Activated CD8-positive, alpha-beta T cell treated with anti-CD3 and anti-CD28 coated beads, Interleukin-2, amount 10 ng/mL, durations not matched to agents 7 days and 5 days (primary cell): ENCODE results near the gene GINS1. TPM values are rescaled to one million over a fixed set of nuclear protein-coding genes. Genes with fewer than 3 reads are reported as not detected.
"Not testable (repeated sequence)": the region's sequence is repeated elsewhere in the genome, so short reads cannot be mapped to it uniquely, and the experiment has no call there.

Source experiments
- ATAC-seq: fragments of 150-1000 bp; cut with Tn5 transposase; one replicate; pipeline ENCODE4 v1.10.0; 2021; ENCODE audit warnings: moderate library complexity
- CTCF ChIA-PET: fragments of 350-600 bp; sonication (Branson Sonifier 250); formaldehyde crosslinking; loops from one replicate; lab custom pipeline; 2021; ENCODE audit warnings: antibody characterized with exemption; lab: Charles Lee
- POLR2A ChIA-PET: fragments of 350-600 bp; sonication (Branson Sonifier 250); formaldehyde crosslinking; loops from one replicate; lab custom pipeline; 2021; ENCODE audit warnings: antibody characterized with exemption; lab: Charles Lee
- DNase-seq: peaks from one replicate; pipeline ENCODE4 v3.0.0-alpha.2; 2020
- H3K27ac Mint-ChIP-seq: one replicate; pipeline ENCODE4 v1.8.0; 2021; ENCODE audit warnings: mild to moderate bottlenecking, mixed read lengths
- H3K27me3 Mint-ChIP-seq: one replicate; pipeline ENCODE4 v1.8.0; 2021; ENCODE audit warnings: low read depth, mixed read lengths
- H3K36me3 Mint-ChIP-seq: one replicate; pipeline ENCODE4 v1.8.0; 2021; ENCODE audit warnings: low read depth, mixed read lengths
- H3K4me1 Mint-ChIP-seq: one replicate; pipeline ENCODE4 v1.8.0; 2021; ENCODE audit warnings: low read depth, mixed read lengths
- H3K4me3 Mint-ChIP-seq: one replicate; pipeline ENCODE4 v1.8.0; 2021; ENCODE audit warnings: mild to moderate bottlenecking, mixed read lengths
- H3K9me3 Mint-ChIP-seq: one replicate; pipeline ENCODE4 v1.8.0; 2022; ENCODE audit warnings: mixed read lengths; ENCODE audit not compliant: insufficient read depth
- total RNA-seq, 2 experiments: library from RNA; stranded (reverse); gene quantifications; one replicate each; pipeline ENCODE4 v1.2.3, GENCODE V29; 2021

The GINS1 gene
- total RNA-seq, 2 experiments from 2014 or later = 40.8 to 41.6 TPM

- ChIA-PET POLR2A (no interaction called here), CTCF (interaction anchor here (1.0 to 1.2 kb wide), 2 partner anchors 9 to 152 kb away, joined by 3 read pairs; no protein-coding TSS in a partner anchor)
- Mint-ChIP-seq H3K27me3 (no peaks in the 10 kb centered on the region), H3K4me3 (no peak overlapping the region), H3K36me3 (no peaks in the 10 kb centered on the region), H3K27ac (no peak overlapping the region), H3K9me3 (no peaks in the 10 kb centered on the region), H3K4me1 (peaks cover 11% of the 10 kb centered on the region)
- ATAC-seq (no peak), DNase-seq (no peak)
Measured at GRCh38 chr20:25471020-25471419, 63.5 kb downstream of the GINS1 start.

GRCh38 chr20:25473297-25473696 is 65.8 kb downstream of the GINS1 start:
- H3K4me3 Mint-ChIP-seq, ATAC-seq, DNase-seq, H3K27me3 Mint-ChIP-seq, POLR2A ChIA-PET, CTCF ChIA-PET, H3K36me3 Mint-ChIP-seq, H3K27ac Mint-ChIP-seq, H3K4me1 Mint-ChIP-seq, H3K9me3 Mint-ChIP-seq: not testable (repeated sequence)

- Mint-ChIP-seq H3K4me3 (no peak overlapping the region), H3K36me3 (no peaks in the 10 kb centered on the region), H3K9me3 (no peaks in the 10 kb centered on the region), H3K4me1 (no peaks in the 10 kb centered on the region), H3K27ac (no peak overlapping the region), H3K27me3 (no peaks in the 10 kb centered on the region)
- ATAC-seq (no peak), DNase-seq (no peak)
- POLR2A ChIA-PET = no interaction called here
- CTCF ChIA-PET = no interaction called here
Measured at GRCh38 chr20:25476106-25477013, 68.9 kb downstream of the GINS1 start.

GRCh38 chr20:25477014-25477882 is 69.8 kb downstream of the GINS1 start:
- Mint-ChIP-seq H3K4me3 (no peak overlapping the region), H3K9me3 (no peaks in the 10 kb centered on the region), H3K27me3 (no peaks in the 10 kb centered on the region), H3K27ac (no peak overlapping the region), H3K36me3 (no peaks in the 10 kb centered on the region), H3K4me1 (no peaks in the 10 kb centered on the region)
- no peak for ATAC-seq
- DNase-seq = no peak
- POLR2A ChIA-PET = no interaction called here
- CTCF ChIA-PET = no interaction called here

- Mint-ChIP-seq H3K9me3 (no peaks in the 10 kb centered on the region), H3K4me3 (no peak overlapping the region), H3K4me1 (no peaks in the 10 kb centered on the region), H3K27ac (no peak overlapping the region), H3K27me3 (no peaks in the 10 kb centered on the region), H3K36me3 (no peaks in the 10 kb centered on the region)
- CTCF ChIA-PET = interaction anchor here (1.1 kb wide), 1 partner anchor 8 kb away, joined by 3 read pairs; no protein-coding TSS in a partner anchor
- DNase-seq (no peak), ATAC-seq (no peak)
- POLR2A ChIA-PET = no interaction called here
Measured at GRCh38 chr20:25478889-25479568, 71.6 kb downstream of the GINS1 start.

- DNase-seq (no peak), ATAC-seq (no peak)
- H3K27ac Mint-ChIP-seq = no peak overlapping the region
- H3K9me3 Mint-ChIP-seq = no peaks in the 10 kb centered on the region
- ChIA-PET POLR2A (no interaction called here), CTCF (interaction anchor here (1.1 kb wide), 1 partner anchor 9 kb away, joined by 3 read pairs; no protein-coding TSS in a partner anchor)
- H3K4me1 Mint-ChIP-seq = peaks cover 2% of the 10 kb centered on the region
- no peaks in the 10 kb centered on the region for H3K36me3 Mint-ChIP-seq
- H3K4me3 Mint-ChIP-seq = no peak overlapping the region
- H3K27me3 Mint-ChIP-seq = no peaks in the 10 kb centered on the region
Measured at GRCh38 chr20:25479638-25480037, 72.2 kb downstream of the GINS1 start.

GRCh38 chr20:25480156-25480555 is 72.7 kb downstream of the GINS1 start:
- Mint-ChIP-seq H3K4me1 (peaks cover 7% of the 10 kb centered on the region), H3K27me3 (no peaks in the 10 kb centered on the region), H3K36me3 (no peaks in the 10 kb centered on the region), H3K27ac (no peak overlapping the region), H3K4me3 (no peak overlapping the region), H3K9me3 (no peaks in the 10 kb centered on the region)
- POLR2A ChIA-PET = no interaction called here
- DNase-seq (no peak), ATAC-seq (no peak)
- CTCF ChIA-PET = interaction anchor here (1.1 kb wide), 1 partner anchor 10 kb away, joined by 3 read pairs; no protein-coding TSS in a partner anchor

- H3K36me3 Mint-ChIP-seq = no peaks in the 10 kb centered on the region
Measured at GRCh38 chr20:25480797-25481196, 73.3 kb downstream of the GINS1 start.

GRCh38 chr20:25481235-25481917 is 73.9 kb downstream of the GINS1 start:
- ChIA-PET POLR2A (no interaction called here), CTCF (no interaction called here)
- H3K4me1 Mint-ChIP-seq = peaks cover 16% of the 10 kb centered on the region
- no peak overlapping the region for H3K4me3 Mint-ChIP-seq
- H3K36me3 Mint-ChIP-seq = no peaks in the 10 kb centered on the region
- no peak overlapping the region for H3K27ac Mint-ChIP-seq
- H3K9me3 Mint-ChIP-seq = no peaks in the 10 kb centered on the region
- no peak for DNase-seq
- no peak for ATAC-seq
- no peaks in the 10 kb centered on the region for H3K27me3 Mint-ChIP-seq

More at GRCh38 chr20:25480797-25481196, 73.3 kb downstream of the GINS1 start:
- no peak for DNase-seq
- Mint-ChIP-seq H3K9me3 (no peaks in the 10 kb centered on the region), H3K27ac (no peak overlapping the region), H3K27me3 (no peaks in the 10 kb centered on the region), H3K4me1 (peaks cover 11% of the 10 kb centered on the region), H3K4me3 (no peak overlapping the region)
- CTCF ChIA-PET = no interaction called here
- ATAC-seq = no peak
- POLR2A ChIA-PET = no interaction called here

GRCh38 chr20:25481918-25482253 is 74.4 kb downstream of the GINS1 start:
- Mint-ChIP-seq H3K27ac (no peak overlapping the region), H3K36me3 (no peaks in the 10 kb centered on the region), H3K27me3 (no peaks in the 10 kb centered on the region), H3K4me1 (peaks cover 20% of the 10 kb centered on the region), H3K4me3 (no peak overlapping the region), H3K9me3 (no peaks in the 10 kb centered on the region)
- ChIA-PET POLR2A (no interaction called here), CTCF (no interaction called here)
- no peak for DNase-seq
- ATAC-seq = no peak

- DNase-seq (no peak), ATAC-seq (no peak)
- CTCF ChIA-PET = no interaction called here
- H3K27ac Mint-ChIP-seq = no peak overlapping the region
- H3K4me1 Mint-ChIP-seq = peaks cover 20% of the 10 kb centered on the region
- no peaks in the 10 kb centered on the region for H3K36me3 Mint-ChIP-seq
- H3K27me3 Mint-ChIP-seq = no peaks in the 10 kb centered on the region
- no peaks in the 10 kb centered on the region for H3K9me3 Mint-ChIP-seq
- POLR2A ChIA-PET = no interaction called here
- no peak overlapping the region for H3K4me3 Mint-ChIP-seq
Measured at GRCh38 chr20:25483431-25484132, 76.1 kb downstream of the GINS1 start.
